ENCODE results near the gene ANKRD9.

Gene ANKRD9

DNA sequence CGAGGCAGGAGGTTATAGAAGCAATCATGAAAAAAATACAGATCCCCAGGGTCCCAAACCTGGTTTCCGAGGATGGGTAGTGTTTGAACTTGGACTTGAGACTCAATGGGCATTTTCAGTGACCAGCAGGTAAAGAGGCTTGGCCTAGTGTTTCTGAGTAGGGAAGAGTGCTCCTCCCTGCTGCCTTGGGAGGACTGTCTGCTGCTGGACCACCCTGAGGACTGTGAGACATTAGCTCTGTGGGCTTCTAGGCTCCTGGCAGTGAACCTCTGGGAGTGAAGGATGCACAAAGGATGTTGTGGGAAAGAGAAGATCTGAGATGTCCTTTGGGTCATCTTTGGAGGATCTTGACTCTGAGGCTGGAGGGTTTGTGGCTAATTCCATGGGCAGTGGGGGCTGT lies 30.5 kb downstream of the ANKRD9 start:
- DNase-seq (ENCODE audit: low read depth, low spot score) = no peak

DNA sequence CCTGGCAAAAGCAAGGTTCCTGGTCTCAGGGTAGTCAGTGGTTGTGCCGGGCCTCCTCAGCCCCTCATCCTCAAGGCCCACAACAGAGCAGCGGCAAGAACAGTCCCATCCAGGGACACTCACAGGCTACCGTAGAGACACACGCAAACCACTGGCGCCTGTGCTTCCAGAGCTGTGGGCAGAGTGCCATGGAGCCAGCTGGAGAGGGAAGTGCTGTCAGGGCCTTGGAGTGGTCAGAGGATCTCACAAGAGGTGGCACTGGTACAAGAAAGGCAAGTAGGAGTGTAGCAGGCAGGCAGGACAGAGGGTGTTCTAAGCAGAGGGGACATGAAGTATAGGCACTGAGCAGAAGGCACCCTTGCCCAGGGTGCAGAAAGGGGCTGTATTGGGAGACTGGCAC lies 34.6 kb downstream of the ANKRD9 start:
- no peak for DNase-seq (ENCODE audit: low read depth, low spot score)

DNA sequence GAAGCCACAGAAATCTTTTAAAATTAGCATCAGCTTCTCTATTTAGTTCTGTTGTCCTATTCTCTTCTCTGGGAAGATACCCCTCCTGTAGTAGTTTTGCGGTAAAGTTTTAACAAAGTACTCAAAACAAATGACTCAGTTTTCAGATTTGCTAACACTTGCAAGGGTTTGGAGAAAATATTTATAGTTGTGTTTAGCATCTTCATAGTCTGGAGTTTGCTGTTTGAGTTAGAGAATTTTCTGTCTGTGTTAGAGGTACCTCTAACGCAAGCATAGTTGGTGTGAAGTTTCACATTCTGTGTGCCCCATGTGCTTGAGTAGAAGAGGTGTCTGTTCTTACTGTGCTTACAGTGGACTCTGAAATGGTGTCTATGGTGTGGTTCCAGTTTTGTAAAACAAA lies 36.0 kb downstream of the ANKRD9 start:
- no peak for DNase-seq (ENCODE audit: low read depth, low spot score)

DNA sequence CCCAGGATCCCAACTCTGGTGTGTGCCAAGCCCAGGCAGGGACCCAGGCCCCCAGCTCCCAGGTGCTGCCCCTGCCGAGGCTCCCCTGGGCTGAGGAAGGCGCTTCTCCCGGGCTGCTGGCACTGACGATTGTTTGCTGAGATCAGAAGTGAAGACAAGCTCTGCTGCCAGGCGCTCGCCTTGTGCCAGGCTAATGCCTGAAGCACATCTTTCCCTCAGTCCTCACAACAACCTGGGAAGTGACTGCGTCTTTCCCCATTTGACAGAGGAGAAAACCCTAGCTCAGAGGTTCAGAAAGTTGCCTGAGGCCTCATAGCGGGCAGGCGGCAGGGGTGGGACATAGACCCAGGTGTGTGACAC lies 36.8 kb downstream of the ANKRD9 start:
- no peak for DNase-seq (ENCODE audit: low read depth, low spot score)

DNA sequence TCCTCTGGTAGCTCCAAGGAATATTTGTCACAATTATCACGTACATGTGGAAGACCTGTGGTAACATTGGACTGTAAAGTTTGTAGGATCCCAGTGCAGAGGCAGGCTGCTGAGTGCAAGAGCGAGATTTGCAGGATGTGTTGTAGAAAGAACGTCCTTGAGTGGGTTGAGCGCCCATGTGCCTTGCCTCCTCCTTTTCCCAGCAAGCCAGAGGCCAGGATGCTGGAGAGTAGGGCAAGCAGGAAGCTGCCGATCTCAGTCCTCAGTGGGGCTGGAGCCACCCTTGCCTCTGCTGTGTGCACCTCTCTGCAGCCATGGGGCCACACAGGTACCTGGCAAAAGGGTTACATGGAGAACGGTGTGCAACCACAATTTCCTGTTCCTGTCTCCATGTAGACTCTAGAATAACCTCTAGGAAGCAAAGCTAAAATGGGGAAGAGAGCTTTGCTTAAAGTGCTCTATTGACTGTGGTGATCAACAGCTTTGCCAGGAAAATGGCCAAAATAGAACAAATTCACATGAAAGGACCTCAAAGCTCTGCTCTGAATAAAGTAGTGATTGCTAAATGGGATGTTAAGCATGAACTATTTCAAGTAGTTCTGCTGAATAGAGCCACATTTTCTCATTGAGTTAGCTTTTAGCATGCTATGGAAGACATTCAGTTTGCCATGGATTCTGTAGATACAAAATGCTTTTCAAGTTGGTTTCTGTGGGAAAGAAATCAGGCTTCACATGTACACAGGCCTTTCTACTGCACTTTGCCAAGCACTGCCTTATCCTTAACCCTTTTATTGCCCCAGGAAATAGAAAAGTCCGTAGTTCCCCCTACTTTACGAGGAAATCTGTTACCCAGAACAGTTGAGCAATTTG lies 37.4 kb downstream of the ANKRD9 start:
- DNase-seq (ENCODE audit: low read depth, low spot score) = no peak

DNA sequence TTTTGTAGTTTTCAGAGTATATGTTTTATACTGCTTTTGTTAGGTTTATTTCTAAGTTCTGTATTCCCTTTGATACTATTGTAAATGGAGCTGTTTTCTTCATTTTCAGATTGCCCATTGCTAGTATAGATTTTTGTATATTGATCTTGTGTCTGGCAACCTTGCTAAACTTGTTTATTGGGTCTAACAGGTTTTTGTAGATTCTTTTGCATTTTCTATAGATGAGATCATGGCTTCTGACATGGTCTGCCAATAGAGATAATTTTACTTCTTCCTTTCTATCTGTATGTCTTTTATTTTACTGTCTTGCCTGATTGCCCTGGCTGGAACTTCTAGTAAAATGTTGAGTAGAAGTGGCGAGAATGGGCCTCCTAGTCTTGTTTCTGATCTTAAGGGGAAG lies 40.3 kb downstream of the ANKRD9 start:
- no peak for DNase-seq (ENCODE audit: low read depth, low spot score)

DNA sequence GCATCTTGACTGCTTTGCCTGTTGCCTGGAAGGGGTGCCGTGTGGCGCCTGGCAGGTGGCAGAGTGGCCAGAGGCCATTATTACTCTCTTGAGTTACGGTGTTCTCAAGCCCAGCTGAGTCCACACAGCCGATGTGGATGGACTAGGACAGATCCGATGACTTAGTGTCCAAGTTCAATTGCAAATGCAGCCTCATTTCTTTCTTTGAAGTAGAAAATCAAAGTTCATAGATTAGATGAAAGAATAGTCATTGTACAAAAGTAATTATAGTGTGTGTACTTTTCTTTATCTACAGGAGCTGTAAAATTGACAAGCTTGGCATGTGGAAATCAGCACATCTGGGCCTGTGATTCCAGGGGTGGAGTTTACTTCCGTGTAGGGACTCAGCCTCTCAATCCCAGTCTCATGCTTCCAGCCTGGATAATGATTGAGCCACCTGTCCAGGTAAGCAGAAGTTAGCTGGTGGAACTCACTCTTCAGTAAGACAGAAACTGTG lies 44.7 kb downstream of the ANKRD9 start:
- no peak for DNase-seq (ENCODE audit: low read depth, low spot score)

DNA sequence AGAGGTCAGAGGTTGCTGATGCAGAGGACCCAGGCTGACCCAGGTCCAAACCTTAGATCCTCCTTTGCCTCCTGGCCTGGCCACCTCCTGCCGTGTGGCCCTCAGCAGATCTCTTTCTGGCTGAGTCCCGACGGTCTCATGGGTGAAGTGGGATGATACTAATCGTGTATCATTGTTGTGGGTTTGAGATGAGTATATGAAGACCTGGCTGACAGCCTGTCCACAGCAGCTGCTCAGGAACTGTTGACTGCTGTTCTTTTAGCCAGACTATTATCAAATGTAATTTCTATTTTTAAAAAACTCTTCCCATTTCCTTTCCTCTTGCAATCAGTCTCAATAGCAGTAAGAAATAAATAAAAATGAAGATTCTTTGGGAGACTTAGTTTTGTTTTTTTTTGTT lies 45.6 kb downstream of the ANKRD9 start:
- no peak for DNase-seq (ENCODE audit: low read depth, low spot score)

DNA sequence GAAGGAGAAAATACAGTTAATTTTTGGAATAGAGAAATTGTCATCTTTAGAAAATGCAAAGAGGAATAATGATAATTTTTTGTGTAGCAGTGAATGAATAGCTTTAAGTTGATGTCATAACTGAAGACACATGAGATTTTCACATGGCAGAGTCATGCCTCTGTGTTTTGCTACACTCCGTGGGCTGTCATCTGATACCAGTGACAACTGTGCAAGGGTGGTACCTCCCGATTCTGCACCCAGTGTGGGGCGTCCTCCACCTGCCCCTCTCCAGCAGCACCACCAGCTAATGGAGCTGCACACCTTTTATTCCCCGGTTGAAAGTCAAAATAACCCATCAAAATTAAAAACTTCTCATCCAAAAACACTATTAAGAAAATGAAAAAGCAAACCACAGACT lies 47.2 kb downstream of the ANKRD9 start:
- no peak for DNase-seq (ENCODE audit: low read depth, low spot score)

DNA sequence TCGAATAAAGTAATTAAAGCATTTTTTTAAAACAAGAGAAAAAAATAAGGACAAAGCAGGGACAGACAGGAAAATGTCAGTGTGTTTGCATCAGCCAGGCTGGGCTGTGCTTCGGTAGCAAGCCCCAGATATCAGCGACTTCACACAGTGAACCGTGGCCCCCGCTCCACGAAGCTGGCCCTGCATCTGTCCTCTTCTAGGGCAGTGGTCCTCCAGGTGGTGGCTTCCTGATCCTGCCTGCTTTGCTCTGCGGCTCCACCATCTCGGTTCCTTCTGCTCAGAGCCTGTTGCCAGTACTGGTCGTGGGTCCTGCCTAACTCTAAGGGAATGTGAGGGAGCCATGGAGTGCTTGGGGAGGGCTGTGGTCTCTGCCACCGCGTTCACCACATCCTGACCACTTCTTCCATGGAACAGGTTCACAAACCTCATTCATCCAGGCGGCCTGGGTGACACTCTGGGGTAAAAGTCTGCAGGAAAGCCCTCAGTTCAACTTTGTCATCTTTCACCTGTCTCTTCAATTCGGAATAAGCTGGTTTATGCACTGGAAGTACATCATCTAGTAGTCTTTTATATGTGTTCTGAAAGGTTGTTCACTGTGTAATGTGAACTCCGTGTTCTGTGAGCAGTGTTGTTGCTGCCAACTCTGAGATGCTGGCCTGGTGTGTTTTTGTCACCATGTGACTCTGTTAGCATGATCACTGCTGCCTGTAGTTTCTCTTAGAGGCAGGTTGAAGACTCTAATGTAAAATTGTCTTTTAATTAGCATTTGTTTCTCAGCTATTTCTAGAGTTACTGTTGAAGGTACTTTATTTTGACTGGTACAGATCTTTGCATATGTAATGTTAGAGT lies 47.9 kb downstream of the ANKRD9 start:
- no peak for DNase-seq (ENCODE audit: low read depth, low spot score)

DNA sequence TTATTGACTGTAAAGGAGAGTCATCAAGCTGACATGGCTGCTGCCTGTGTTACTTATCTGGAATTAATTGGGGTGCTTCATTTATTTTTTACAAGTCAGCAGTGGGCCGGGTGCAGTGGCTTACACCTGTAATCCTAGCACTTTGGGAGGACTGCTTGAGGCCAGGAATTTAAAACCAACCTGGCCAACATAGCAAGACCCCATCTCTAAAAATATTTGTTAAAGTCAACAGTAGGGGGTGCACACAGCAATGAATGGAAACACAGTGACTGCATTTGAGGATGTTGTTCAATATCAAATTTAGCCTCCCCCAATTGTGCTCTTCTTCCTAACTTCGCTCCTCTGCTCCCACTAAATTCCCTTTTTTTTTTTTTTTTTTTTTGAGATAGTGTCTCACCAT lies 52.1 kb downstream of the ANKRD9 start:
- DNase-seq (ENCODE audit: low read depth, low spot score) = no peak

DNA sequence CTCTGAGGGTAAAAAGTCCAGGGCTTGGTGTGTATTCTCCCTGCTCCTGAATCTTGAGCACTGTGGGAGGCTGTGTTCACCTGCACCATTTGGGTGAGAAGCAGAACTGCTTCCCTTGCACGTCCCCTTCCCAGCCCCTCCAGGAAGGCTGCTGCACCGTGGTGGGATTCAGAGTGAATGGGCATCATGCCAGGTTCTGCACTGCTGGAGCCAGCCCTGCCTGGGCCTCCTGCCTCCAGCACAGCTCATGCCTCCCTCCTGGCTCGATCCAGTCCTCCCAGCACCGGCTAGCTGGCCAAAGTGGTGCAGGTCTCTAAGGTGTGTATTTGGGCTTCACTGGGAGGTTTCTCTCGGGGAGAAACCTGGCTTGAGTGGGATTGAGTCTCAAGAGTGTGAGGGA lies 54.9 kb downstream of the ANKRD9 start:
- no peak for DNase-seq (ENCODE audit: low read depth, low spot score)

DNA sequence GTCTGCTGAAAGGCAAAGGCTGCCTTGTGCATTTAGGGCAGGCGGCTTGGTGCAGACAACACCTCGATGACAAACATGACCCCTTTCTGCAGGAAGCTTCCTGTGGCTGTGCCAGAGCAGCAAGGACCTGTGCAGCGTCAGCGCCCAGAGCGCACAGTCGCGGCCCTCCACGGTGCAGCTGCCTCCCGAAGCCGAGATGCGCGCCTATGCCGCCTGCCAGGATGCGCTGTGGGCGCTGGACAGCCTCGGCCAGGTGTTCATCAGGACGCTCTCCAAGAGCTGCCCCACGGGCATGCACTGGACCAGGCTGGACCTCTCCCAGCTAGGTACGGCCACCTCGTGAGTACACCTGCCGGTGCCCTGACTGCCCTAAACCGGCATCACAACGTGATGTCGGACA lies 57.3 kb downstream of the ANKRD9 start:
- DNase-seq (ENCODE audit: low read depth, low spot score) = no peak

Measured in iPS DF 19.7 (cell line).